T-helper 2 cell treated with Interferon-gamma antibody and Interleukin-4, amounts not matched to agents 100 ng/mL and 5 ng/mL, for 36 hours (primary cell): ENCODE measurements around the gene RNF151. TPM values are rescaled to one million over a fixed set of nuclear protein-coding genes. Genes with fewer than 3 reads are reported as not detected.
"Not testable (repeated sequence)": the region's sequence is repeated elsewhere in the genome, so short reads cannot be mapped to it uniquely, and the experiment has no call there.

Experiments used
- intact Hi-C: fragments of 100-400 bp; cut with micrococcal nuclease; formaldehyde crosslinking; loops from one replicate; pipeline ENCODE4 v1.15.1; 2023
- total RNA-seq: library from RNA; stranded (reverse); gene quantifications from 2 replicates; pipeline ENCODE4 v1.2.3, GENCODE V29; 2022

The RNF151 gene
- total RNA-seq, 1 donor from 2014 or later: 0.18 TPM

- intact Hi-C loops: loop anchor here (1.0 to 5.0 kb wide), 2 partner anchors 15 to 186 kb away; partner anchors contain the start of genes EME2, MRPS34, MSRB1 and NME3
Observed at GRCh38 chr16:1958715-1959268, 7.9 kb upstream of the RNF151 start.

DNA sequence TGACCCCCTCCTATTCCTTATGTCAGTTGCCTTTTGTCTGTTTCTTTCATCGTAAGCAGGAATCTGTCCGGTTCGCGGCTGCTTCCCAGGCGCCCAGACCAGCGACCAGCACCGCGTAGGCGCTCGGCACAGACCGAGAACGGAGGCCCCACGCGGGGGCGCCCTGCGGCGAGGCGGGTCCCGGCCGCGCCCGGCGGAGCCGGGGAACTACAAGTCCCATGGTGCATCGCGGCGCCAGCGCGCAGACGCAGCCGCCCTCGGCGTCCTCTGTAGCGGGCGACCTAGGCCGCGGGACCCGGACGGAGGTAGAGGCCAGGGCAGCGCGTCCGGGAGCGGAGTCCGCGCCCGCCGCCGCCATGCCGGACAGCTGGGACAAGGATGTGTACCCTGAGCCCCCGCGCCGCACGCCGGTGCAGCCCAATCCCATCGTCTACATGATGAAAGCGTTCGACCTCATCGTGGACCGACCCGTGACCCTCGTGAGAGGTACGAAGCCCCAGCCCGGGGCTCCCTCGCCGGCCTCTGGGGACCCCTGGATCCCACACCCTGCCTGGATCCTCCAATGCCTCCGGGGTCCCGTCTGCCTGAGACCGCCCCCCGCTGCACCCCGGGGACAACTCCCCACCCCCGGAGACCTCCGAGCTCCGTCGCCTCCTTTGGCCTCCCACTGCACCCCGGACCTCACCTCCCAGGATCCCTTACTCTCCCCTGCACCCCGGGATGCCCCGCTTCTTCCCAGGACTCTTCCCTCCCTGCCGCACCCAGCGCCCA lies 7.2 kb upstream of the RNF151 start, which contains the start of gene NDUFB10:
Gene NDUFB10 (plus strand): TSS at position 270 of the 771 bp plus-strand sequence. CDS start 87 bp downstream, at position 357.
- intact Hi-C loops: loop anchor here (1.0 to 5.0 kb wide), 2 partner anchors 16 to 187 kb away; partner anchors contain the start of genes EME2, MRPS34, MSRB1 and NME3

DNA sequence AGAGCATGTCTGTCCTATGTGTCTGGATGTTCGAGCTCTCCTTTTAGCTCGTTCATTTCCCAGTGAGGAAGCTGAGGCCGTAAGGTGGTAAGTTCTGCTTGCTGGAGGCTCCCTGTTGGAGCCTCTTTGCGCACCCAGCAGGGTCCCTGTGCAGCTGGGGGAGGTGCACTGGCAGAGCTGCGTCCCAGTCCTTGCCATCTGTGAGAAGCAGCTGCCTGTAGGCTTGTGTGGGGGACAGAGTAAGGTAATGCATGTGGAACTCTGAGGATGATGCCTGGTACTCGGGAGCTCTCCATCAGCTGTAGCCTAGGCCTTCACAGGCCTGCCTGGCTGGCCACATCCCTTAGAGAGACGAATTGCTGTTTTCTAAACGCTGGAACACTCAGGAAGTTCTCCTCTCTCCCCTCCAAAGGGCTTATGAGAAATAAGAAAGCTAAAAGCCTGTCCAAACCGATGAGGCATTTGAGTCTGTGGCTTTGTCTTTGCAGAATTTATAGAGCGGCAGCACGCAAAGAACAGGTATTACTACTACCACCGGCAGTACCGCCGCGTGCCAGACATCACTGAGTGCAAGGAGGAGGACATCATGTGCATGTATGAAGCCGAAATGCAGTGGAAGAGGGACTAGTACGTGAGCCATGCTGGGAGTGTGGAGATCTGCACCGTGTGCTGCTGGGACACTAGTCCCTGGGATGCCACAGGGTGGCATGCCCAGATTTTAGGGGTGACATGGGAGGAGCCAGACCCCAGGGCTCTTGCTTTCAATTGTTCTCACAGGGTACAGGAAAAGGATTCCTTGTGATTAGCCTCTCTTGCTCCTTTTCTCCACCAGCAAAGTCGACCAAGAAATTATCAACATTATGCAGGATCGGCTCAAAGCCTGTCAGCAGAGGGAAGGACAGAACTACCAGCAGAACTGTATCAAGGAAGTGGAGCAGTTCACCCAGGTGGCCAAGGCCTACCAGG lies 5.7 kb upstream of the RNF151 start:
- intact Hi-C loops: no loop called here

- intact Hi-C loops: no loop called here
Observed at GRCh38 chr16:1961651-1962067, 5.0 kb upstream of the RNF151 start.

DNA sequence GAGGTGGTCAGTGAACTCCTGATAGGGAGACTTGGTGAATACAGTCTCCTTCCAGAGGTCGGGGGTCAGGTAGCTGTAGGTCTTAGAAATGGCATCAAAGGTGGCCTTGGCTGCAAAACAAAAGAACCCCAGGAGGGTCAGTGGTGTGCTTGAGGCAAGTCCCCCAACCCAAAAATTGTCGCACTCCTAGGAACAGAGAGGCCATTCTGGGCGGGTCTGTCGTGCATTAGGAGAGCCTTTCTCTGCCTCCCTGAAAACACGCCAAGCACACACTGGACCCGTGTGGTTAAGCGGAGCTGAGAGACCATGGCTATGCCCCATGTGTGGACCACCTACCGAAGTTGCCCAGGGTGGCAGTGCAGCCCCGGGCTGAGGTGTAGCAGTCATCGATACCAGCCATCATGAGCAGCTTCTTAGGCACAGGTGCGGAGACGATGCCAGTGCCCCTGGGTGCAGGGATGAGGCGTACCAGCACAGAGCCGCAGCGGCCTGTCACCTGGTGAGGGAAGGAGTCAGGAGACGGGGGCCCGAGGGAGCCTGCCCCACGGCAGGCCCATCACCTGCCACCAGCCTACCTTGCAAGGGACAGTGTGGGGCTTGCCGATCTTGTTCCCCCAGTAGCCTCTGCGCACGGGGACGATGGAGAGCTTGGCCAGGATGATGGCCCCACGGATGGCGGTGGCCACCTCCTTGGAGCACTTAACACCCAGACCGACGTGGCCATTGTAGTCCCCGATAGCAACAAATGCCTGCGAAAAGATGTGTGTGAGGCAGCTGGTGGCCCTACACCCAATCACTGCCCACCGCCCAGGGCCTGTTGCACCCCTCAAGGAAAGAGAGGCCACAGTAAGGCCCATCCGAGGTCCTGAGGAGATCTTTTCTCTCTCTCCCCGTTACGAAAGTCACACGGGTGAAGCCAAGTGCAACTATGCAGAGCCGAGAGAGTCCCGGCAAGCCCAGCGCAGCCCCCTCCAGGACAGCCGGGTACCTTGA lies 4.2 kb upstream of the RNF151 start:
- intact Hi-C loops: not testable (repeated sequence)

- intact Hi-C loops: loop anchor here (1.0 to 2.0 kb wide), 3 partner anchors 8 to 27 kb away; partner anchors contain the start of genes MSRB1 and TBL3
Observed at GRCh38 chr16:1963806-1964505, 2.7 kb upstream of the RNF151 start.

DNA sequence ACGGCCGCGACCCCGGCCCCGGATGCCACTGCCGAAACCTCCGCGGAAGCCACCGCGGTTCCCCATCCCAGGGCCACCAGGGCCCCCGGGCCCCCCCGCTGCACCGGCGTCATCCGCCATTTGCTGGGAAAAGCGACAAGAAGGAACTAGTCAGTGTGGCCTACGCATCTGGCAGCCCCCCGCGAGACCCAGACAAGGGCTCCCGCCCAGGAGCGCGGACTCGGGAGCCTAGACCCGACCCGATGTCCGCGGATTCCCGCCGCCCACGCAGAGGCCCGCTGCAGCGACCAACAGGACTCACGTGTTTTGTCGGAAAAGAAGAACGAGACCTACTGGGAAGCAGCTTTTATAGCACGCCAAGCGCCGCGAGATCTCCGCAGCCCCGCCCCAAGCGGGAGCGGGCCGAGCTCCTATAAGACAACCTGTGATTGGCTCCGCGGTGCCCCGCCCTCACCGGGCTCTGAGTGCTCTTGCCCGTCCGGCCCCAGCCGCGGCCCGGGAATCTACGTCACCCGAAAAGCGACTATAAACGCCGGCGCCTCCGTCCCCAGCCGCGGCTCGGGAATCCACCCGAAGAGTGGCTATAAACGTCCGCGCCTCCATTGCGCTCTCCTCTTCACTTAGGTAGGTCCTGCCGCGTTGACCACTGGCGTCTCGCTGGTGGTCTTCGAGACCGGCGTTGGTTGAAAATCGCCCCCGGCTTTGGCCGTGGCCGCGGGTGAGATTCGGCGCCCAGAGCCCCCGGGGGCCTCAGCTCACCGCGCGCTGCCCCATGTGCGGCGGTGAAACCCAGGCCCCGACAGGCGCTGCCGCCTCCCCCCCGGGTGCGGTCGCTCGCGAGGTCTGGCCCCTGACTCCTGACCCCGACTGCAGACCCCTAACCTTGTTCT lies 1.9 kb upstream of the RNF151 start, which contains the start of gene RPS2:
Gene RPS2 (minus strand): TSS at position 321 of the 890 bp plus-strand sequence. CDS start 201 bp downstream, at position 120.
- intact Hi-C loops: loop anchor here (1.0 to 2.0 kb wide), 3 partner anchors 8 to 26 kb away; partner anchors contain the start of genes MSRB1 and TBL3

- intact Hi-C loops: loop anchor here (2.0 kb wide), 2 partner anchors 23 to 25 kb away; partner anchors contain the start of gene MSRB1
Observed at GRCh38 chr16:1965396-1966001, 1.2 kb upstream of the RNF151 start.

GRCh38 chr16:1968146-1968953 lies 1.7 kb downstream of the RNF151 start:
- intact Hi-C loops: no loop called here

DNA sequence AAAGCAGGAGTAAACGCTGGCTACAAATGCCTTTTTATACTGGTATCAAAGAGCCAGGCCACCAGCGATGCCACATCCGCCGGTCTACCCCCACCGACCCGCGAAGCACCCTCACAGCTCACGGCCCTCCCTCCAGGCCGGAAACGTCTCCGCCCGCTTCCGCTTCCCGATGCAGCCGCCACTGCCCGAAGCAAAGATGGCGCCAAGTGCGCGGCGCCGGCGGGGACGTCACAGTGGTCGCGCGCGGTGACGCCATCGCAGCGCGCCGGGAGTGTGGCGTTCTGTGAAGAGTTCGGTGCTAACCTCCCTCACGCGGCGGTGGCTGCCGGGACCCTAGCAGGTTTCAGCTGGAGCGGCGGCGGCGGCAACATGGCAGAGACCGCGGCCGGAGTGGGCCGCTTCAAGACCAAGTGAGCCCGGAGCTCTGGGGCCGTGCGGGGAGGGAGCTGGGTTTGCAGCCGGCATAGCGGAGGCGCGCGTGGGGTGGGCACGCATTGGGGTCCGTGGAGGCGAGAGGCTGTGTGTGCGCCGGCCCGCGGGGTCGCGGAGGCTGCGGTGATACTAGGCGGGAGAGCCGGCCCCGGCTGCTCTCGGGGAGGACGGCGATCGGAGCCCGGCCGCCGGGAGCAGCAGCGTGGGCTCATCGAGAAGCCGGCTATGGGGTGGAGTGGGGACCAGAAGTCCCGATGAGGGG lies 5.3 kb downstream of the RNF151 start, which contains the start of gene TBL3:
Gene TBL3 (plus strand): TSS at position 258 of the 694 bp plus-strand sequence. CDS start 112 bp downstream, at position 370.
- intact Hi-C loops: loop anchor here (1.0 to 5.0 kb wide), 3 partner anchors 8 to 35 kb away; partner anchors contain the start of genes GFER, RPS2 and ZNF598

GRCh38 chr16:1972490-1972877 lies 5.8 kb downstream of the RNF151 start:
- intact Hi-C loops: loop anchor here (1.0 to 5.0 kb wide), 3 partner anchors 8 to 35 kb away; partner anchors contain the start of genes GFER, RPS2 and ZNF598

- intact Hi-C loops: loop anchor here (5.0 kb wide), 1 partner anchor 34 kb away; the partner anchor contains the start of gene ZNF598
Observed at GRCh38 chr16:1973461-1974156, 7.0 kb downstream of the RNF151 start.

GRCh38 chr16:1974157-1975070 lies 7.8 kb downstream of the RNF151 start:
- intact Hi-C loops: loop anchor here (5.0 kb wide), 1 partner anchor 33 kb away; the partner anchor contains the start of gene ZNF598
